Brain microvascular endothelial cell (primary cell): ENCODE measurements around the gene IRF2BP1.

ENCODE experiments used
- DNase-seq: peaks from one replicate; pipeline ENCODE4 v3.0.0-alpha.2; 2020
- H3K27ac ChIP-seq: fragments of 250-450 bp; sonication (Bioruptor Pico); 2 replicates; pipeline ENCODE4 v1.5.1; 2020; ENCODE audit warnings: mild to moderate bottlenecking, moderate library complexity
- H3K27me3 ChIP-seq: fragments of 250-450 bp; sonication (Bioruptor Pico); replicated peaks from 2 replicates; pipeline ENCODE4 v1.5.1; 2020; ENCODE audit warnings: mild to moderate bottlenecking
- H3K36me3 ChIP-seq: fragments of 250-450 bp; sonication (Bioruptor Pico); replicated peaks from 2 replicates; pipeline ENCODE4 v1.5.1; 2020; ENCODE audit warnings: mild to moderate bottlenecking
- H3K4me3 ChIP-seq: 2 replicates; pipeline ENCODE4 v1.5.1; 2011; ENCODE audit warnings: low read depth, mild to moderate bottlenecking, control low read depth, low read length, moderate library complexity
- in situ Hi-C: cut with HindIII; loops from 2 replicates; pipeline ENCODE4 v1.10.0; 2017; ENCODE audit warnings: low sequenced_read_pairs, low pct_ligation_motif_present
- TF ChIP-seq, protein P1 (sequence below): IDR thresholded peaks from 2 replicates; pipeline ENCODE4 v1.5.1; 2011; ENCODE audit warnings: low read depth, mild to moderate bottlenecking, moderate library complexity, low read length, control low read depth, inconsistent platforms; ENCODE audit errors: missing control alignments

Gene IRF2BP1

DNA sequence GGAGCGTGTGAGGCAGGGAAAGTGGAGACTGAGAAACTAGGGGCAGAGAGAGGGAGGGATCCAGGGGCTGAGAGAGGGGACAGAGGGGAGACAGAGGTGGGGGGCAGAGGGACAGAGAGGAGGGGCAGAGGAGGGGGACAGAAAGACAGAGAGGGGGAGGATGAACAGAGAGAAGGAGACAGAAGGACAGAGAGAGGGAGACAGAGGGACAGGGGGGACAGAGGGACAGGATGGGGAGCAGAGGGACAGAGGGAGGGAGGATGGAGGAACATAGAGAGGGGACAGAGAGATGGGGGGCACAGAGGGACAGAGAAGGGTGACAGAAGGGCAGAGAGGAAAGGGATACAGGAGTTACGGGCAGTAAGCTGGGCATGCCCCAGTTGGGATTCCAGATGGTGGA is 43.3 kb upstream of the IRF2BP1 start:
- no peaks in the 10 kb centered on the region for H3K27me3 ChIP-seq
- no peak for DNase-seq
- no peaks in the 10 kb centered on the region for H3K36me3 ChIP-seq
- H3K27ac ChIP-seq: no peak overlapping the region
- TF ChIP-seq, protein P1, sequence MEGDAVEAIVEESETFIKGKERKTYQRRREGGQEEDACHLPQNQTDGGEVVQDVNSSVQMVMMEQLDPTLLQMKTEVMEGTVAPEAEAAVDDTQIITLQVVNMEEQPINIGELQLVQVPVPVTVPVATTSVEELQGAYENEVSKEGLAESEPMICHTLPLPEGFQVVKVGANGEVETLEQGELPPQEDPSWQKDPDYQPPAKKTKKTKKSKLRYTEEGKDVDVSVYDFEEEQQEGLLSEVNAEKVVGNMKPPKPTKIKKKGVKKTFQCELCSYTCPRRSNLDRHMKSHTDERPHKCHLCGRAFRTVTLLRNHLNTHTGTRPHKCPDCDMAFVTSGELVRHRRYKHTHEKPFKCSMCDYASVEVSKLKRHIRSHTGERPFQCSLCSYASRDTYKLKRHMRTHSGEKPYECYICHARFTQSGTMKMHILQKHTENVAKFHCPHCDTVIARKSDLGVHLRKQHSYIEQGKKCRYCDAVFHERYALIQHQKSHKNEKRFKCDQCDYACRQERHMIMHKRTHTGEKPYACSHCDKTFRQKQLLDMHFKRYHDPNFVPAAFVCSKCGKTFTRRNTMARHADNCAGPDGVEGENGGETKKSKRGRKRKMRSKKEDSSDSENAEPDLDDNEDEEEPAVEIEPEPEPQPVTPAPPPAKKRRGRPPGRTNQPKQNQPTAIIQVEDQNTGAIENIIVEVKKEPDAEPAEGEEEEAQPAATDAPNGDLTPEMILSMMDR: no peak
- no peak overlapping the region for H3K4me3 ChIP-seq
- in situ Hi-C loops: no loop called here

DNA sequence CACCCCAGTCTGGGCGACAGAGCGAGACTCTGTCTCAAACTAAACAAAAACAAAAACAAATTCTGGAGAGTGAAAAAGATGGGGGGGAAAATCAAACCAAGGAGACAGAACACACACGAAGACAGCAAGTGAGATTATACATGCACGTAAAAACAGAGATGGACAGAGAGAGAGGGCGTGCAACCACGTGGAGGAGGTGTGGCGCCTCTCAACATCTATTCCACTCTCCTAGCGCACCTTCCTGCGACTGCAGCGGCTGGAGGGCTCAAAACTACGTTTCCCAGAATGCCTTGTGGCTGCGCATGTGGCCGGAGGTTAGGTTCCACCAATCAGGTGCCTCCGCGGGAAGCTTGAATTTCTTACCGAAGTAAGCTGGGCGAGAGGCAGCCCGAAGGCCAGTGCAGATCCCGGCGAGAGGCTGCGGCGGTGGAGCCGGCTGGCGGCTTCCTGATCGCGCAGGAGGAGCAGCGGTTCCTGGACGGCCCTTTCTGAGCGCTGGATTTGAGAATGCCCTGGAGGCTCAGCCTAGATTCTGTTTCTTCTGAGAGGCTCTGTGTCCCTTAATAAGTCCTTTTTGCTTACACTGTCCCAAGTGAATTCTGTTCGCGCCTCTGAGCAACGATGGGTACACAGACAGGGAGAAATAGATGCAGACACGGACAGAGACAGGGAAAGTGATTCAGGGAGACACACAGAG is 41.8 kb upstream of the IRF2BP1 start:
- in situ Hi-C loops: no loop called here
- TF ChIP-seq, protein P1: no peak
- Histone ChIP-seq H3K27ac (no peak overlapping the region), H3K27me3 (no peaks in the 10 kb centered on the region), H3K4me3 (no peak overlapping the region), H3K36me3 (no peaks in the 10 kb centered on the region)
- DNase-seq: peak; percentile 84

- Histone ChIP-seq H3K27me3 (no peaks in the 10 kb centered on the region), H3K27ac (no peak overlapping the region), H3K4me3 (no peak overlapping the region), H3K36me3 (no peaks in the 10 kb centered on the region)
- TF ChIP-seq, protein P1: no peak
- no peak for DNase-seq
- in situ Hi-C loops: no loop called here
Measured at GRCh38 chr19:45924891-45925447, 39.0 kb upstream of the IRF2BP1 start.

- Histone ChIP-seq H3K36me3 (no peaks in the 10 kb centered on the region), H3K27me3 (no peaks in the 10 kb centered on the region), H3K27ac (no peak overlapping the region), H3K4me3 (no peak overlapping the region)
- no peak for DNase-seq
- in situ Hi-C loops: no loop called here
- TF ChIP-seq, protein P1: peak; percentile 49
Measured at GRCh38 chr19:45922281-45922680, 36.3 kb upstream of the IRF2BP1 start.

DNA sequence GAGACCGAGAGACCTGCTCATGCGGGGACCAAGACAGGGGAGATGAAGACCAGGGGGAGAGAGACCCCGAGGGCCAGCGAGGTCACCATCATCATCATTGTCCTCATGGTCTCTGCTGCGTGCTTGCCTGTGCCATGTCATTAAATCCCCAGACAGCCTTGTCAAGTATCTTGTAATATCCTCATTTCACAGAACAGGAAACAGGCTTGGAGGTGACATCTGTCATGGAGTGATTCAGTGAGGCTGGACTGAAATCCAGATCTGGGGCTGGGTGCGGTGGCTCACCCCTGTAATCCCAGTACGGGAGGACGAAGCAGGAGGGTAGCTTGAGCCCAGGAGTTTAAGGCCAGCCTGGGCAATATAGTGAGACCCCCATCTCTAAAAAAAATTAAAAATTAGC is 34.5 kb upstream of the IRF2BP1 start:
- no peak overlapping the region for H3K27ac ChIP-seq
- H3K36me3 ChIP-seq: no peaks in the 10 kb centered on the region
- no peaks in the 10 kb centered on the region for H3K27me3 ChIP-seq
- in situ Hi-C loops: no loop called here
- TF ChIP-seq, protein P1: no peak
- no peak for DNase-seq
- no peak overlapping the region for H3K4me3 ChIP-seq

GRCh38 chr19:45919678-45920077 is 33.7 kb upstream of the IRF2BP1 start:
- no peak for DNase-seq
- in situ Hi-C loops: no loop called here
- H3K4me3 ChIP-seq: no peak overlapping the region
- H3K36me3 ChIP-seq: no peaks in the 10 kb centered on the region
- H3K27me3 ChIP-seq: no peaks in the 10 kb centered on the region
- TF ChIP-seq, protein P1: no peak
- no peak overlapping the region for H3K27ac ChIP-seq
